Measurements from ENCODE around the gene C1GALT1.

Gene C1GALT1

DNA sequence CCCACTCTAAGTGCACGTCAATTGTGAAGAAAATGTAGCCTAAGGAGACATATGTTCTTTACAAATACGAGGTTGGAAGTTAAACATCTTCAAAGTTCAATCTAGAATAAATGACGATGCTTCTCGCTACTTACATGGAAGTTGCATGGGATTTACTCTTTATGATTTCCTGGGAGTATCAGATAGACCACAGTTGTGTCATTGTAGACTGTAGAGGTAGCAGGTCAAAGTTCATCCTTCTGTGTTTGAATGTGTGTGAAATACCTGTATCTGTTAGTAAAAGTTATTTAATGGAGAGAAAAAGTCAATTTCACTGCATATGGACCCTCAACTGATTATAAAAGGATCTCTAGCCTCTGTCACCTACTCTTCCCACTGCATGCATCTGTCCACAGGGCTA is 112.6 kb downstream of the C1GALT1 start:
- POLR2A ChIA-PET: no interaction called here
- no peak for DNase-seq (ENCODE audit: low read depth, low spot score)
- CTCF ChIA-PET: no interaction called here
- TF ChIP-seq, protein P1, sequence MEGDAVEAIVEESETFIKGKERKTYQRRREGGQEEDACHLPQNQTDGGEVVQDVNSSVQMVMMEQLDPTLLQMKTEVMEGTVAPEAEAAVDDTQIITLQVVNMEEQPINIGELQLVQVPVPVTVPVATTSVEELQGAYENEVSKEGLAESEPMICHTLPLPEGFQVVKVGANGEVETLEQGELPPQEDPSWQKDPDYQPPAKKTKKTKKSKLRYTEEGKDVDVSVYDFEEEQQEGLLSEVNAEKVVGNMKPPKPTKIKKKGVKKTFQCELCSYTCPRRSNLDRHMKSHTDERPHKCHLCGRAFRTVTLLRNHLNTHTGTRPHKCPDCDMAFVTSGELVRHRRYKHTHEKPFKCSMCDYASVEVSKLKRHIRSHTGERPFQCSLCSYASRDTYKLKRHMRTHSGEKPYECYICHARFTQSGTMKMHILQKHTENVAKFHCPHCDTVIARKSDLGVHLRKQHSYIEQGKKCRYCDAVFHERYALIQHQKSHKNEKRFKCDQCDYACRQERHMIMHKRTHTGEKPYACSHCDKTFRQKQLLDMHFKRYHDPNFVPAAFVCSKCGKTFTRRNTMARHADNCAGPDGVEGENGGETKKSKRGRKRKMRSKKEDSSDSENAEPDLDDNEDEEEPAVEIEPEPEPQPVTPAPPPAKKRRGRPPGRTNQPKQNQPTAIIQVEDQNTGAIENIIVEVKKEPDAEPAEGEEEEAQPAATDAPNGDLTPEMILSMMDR (IDR thresholded peaks at IDR 0.05; ENCODE audit: insufficient read depth, low read length, missing control alignments): no peak
- H3K4me3 ChIP-seq (ENCODE audit: low read depth, low read length): no peak overlapping the region

Data from AG04449 (cell line).